HPDE6-E6E7 (cell line): Measurements from ENCODE around the gene KDM4F.

Experiments used
- DNase-seq: peaks from one replicate; pipeline ENCODE4 v3.0.0; 2011; ENCODE audit warnings: missing footprints; ENCODE audit errors: extremely low spot score

KDM4F gene

GRCh38 chr11:95091663-95092180 is 42.5 kb downstream of the KDM4F start:
- no peak for DNase-seq

- DNase-seq = peak; percentile 31
Measured at GRCh38 chr11:95092549-95093324, 43.5 kb downstream of the KDM4F start.

- no peak for DNase-seq
Measured at GRCh38 chr11:95093548-95093947, 44.3 kb downstream of the KDM4F start.

GRCh38 chr11:95095858-95096587 is 46.8 kb downstream of the KDM4F start:
- DNase-seq = peak; percentile 38

GRCh38 chr11:95097209-95097608 is 48.0 kb downstream of the KDM4F start:
- DNase-seq = no peak

GRCh38 chr11:95098826-95099225 is 49.6 kb downstream of the KDM4F start:
- no peak for DNase-seq

GRCh38 chr11:95100191-95100648 is 51.0 kb downstream of the KDM4F start:
- DNase-seq = no peak
